ENCODE results near the gene LGALS9B. TPM values are rescaled to one million over a fixed set of nuclear protein-coding genes. Genes with fewer than 3 reads are reported as not detected.
"Not testable (repeated sequence)": the region's sequence is repeated elsewhere in the genome, so short reads cannot be mapped to it uniquely, and the experiment has no call there.

Gene LGALS9B
- total RNA-seq, 1 donor from 2014 or later, result not detected

DNA sequence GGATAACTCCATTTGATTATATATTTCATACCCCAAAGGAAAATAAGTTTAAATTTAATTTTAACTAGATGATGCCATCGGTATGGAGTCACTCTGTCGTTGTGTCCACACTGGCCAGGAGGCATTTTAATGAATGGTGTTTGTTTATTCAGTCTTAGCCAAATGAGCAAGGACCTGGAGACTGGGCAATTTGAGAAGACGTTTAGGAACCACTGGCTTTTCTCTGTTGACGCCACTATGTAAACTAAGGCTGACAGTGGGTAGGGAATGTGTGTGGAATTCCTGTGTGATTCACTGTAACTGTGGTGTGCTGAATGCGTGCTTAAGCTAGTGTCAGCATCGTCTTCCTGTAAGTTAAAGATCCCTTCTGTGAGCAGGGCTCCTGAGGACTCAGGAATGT lies 17.6 kb upstream of the LGALS9B start:
- H3K36me3 Mint-ChIP-seq (ENCODE audit: low read depth); intact Hi-C loops (cut with micrococcal nuclease); H3K4me3 Mint-ChIP-seq; H3K9me3 Mint-ChIP-seq; H3K27ac Mint-ChIP-seq; DNase-seq; H3K4me1 Mint-ChIP-seq; H3K27me3 Mint-ChIP-seq: not testable (repeated sequence)

DNA sequence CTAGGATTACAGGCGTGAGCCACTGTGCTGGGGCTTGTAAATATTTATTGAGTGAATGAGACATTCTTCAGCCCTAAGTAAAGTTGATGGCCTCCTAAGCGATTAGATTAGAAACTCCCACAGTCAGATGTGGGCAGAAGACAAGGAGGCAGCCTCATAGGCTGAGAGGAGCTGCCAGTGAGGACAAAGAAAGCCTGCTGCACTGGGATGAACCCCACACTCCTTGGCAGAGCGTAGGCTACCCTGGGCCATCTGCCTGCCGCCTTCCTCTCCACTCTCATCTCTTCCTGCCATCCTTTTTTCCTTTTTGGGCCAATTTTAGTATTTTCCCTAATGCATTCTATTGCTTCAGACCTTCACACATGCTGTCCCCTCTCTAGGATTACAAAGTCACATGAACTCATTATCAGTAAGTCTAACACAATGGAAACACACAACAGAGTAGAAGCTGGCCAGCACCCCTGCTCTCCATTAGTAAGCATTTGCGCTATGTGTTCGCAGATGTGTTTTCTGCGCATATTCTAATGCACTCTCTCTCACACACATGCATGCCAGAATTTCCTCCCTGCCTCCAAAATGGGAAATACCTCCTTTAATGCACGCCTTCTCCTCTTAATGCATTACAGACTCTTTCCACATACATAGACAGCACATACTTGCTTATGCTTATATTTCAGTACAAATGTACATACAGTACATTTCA lies 12.7 kb upstream of the LGALS9B start:
- H3K27me3 Mint-ChIP-seq; H3K27ac Mint-ChIP-seq; H3K4me1 Mint-ChIP-seq; H3K4me3 Mint-ChIP-seq; H3K9me3 Mint-ChIP-seq; H3K36me3 Mint-ChIP-seq (ENCODE audit: low read depth); intact Hi-C loops (cut with micrococcal nuclease); DNase-seq: not testable (repeated sequence)

DNA sequence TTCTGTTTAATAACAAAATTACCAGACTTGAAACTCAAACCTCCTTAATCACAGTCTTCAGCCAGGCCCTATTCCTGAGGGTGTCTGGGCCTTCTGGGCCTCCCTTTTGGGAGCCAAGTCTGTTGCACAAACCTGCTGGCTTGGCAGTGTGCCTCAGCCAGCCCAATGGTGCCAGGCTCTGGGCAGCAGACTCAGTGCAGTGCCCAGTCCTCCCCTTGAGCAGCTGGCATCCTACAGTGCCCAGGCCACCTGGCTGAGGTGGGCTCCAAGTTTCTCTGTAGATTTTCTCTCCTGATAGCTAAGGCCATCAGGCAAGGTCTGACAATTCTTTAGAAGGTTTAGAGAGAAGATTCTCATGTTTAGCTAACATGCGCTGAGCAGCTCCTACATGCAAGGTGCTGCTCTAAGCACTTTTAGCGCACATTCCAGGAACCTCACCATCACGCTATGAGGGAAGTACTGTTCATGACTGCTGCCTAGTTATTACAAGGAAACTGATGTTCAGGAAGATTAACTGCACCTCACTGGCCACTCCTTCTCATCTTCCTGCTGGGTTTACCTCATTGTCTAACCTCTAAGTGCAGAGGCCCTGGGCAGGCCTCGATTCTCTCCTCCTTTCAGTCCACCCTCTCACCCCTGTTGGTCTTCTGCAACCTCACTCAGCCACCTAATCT lies 10.2 kb upstream of the LGALS9B start:
- H3K9me3 Mint-ChIP-seq; H3K4me1 Mint-ChIP-seq; H3K27me3 Mint-ChIP-seq; H3K4me3 Mint-ChIP-seq; H3K27ac Mint-ChIP-seq; H3K36me3 Mint-ChIP-seq (ENCODE audit: low read depth); intact Hi-C loops (cut with micrococcal nuclease); DNase-seq: not testable (repeated sequence)

DNA sequence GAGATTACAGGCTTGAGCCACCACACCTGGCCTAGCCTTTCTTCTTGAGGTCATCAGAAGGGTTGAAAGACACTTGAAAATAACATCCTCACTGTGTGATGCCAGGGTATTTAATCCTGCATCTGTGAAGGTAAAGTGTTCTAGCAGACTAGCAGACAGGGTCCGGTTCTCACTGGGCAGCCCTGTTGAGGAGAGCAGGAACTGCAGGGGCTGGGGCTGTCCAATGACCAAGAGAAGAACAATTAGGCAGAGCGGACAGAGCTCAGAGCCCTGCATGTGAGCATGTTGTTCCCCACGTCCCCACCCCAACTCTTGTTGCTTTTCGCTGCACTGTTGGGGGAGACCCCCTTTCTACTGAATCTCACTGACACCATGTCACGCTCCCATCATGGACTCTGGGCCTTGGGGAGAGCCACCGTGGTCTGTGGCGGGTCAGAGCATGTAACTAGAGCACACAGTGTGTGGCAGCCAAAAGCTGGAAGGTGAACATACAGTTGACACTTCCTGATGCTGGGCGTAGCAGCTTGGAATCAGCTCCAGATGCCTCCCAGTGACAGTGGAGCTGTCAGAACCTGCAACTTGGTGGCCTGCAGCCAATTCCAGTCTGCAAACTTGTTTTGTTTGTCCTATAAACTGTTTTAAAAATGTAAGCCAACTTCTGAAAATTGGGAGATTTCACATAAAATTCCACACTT lies 7.9 kb upstream of the LGALS9B start:
- H3K27me3 Mint-ChIP-seq; H3K36me3 Mint-ChIP-seq (ENCODE audit: low read depth); H3K4me3 Mint-ChIP-seq; H3K9me3 Mint-ChIP-seq; intact Hi-C loops (cut with micrococcal nuclease); H3K27ac Mint-ChIP-seq; DNase-seq; H3K4me1 Mint-ChIP-seq: not testable (repeated sequence)

DNA sequence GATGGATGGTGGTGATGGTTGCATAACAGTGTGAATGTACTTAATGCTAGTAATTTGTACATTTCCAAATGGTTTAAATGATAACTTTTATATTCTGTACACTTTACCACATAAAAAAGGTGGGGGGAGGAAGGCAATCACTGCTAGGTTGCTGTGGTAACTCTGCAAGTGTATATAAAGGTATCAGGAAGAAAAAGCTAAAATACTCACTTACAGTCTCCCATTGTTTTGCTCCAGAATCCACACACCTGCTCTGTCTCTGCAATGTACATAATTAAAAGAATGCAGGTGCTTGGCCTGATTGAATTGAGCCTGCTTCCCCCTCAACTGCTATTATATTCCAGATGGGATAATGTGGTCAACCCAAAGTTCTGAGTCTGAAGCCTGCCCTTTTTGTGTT lies 6.7 kb upstream of the LGALS9B start:
- H3K36me3 Mint-ChIP-seq (ENCODE audit: low read depth); H3K4me1 Mint-ChIP-seq; H3K27me3 Mint-ChIP-seq; H3K27ac Mint-ChIP-seq; DNase-seq; H3K4me3 Mint-ChIP-seq; H3K9me3 Mint-ChIP-seq; intact Hi-C loops (cut with micrococcal nuclease): not testable (repeated sequence)

DNA sequence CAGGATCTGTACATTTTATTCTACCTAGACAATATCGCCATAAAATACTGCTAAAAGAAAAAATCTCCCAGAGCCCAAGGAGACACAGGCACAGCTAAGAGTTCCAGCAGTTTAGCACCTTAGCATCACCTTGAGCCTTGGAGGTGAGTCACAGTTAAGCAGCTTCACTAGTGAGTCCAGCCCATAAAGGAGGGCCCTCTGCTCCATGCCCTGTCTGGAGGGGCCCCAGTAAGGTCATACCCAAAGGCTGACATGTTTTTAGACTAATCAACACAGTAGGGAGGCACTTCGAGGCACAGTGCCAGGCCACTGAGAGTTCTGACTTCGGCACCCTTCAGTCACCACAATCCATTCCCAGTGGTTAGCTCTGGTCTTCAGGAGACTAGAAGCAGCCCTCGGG lies 2.6 kb upstream of the LGALS9B start:
- not testable (repeated sequence) for DNase-seq

DNA sequence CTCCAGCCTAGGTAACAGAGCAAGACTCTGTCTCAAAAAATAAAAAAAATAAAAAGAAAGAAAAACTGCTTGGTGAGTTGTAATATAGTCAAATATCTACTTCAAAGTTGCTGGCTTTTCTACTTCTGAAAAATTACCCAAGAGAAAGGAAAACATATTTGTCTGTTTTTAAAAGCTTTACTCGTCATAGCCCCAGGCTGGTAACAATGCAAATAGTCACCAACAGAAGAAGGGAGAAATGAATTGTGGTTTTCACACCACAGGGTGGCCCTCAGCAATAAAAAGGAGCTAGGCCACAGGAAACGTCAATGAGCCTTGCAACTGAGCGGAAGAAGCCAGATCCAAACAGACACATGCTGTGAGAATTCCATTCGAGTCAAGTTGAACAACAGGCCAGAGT lies 1.8 kb upstream of the LGALS9B start:
- H3K9me3 Mint-ChIP-seq; intact Hi-C loops (cut with micrococcal nuclease); DNase-seq; H3K36me3 Mint-ChIP-seq (ENCODE audit: low read depth); H3K4me3 Mint-ChIP-seq; H3K27me3 Mint-ChIP-seq; H3K4me1 Mint-ChIP-seq; H3K27ac Mint-ChIP-seq: not testable (repeated sequence)

More for the DNA sequence above, 2.6 kb upstream of the LGALS9B start:
- H3K4me3 Mint-ChIP-seq; H3K4me1 Mint-ChIP-seq; H3K9me3 Mint-ChIP-seq; H3K36me3 Mint-ChIP-seq (ENCODE audit: low read depth); intact Hi-C loops (cut with micrococcal nuclease); H3K27me3 Mint-ChIP-seq; H3K27ac Mint-ChIP-seq: not testable (repeated sequence)

DNA sequence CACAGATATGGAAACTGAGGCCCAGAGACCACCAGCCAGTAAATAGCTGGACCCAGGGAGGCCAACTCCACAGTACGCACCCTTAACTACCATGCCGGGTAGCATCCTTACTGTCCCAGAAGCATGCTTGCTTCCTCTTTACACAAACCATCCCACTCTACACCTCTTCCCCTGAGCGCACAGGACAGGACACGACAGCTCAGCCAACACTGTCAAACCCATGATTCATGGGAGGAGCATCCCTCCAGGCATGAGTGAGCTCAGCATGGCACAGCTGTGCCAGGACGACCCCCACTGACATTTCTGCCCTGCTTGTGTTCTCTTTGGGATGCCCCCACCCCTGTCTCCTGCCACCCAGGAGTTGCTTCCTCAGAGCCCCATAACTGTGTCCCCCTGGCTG lies 340 bp downstream of the LGALS9B start:
- intact Hi-C loops (cut with micrococcal nuclease); H3K36me3 Mint-ChIP-seq (ENCODE audit: low read depth); H3K27me3 Mint-ChIP-seq; H3K4me1 Mint-ChIP-seq; H3K9me3 Mint-ChIP-seq; H3K4me3 Mint-ChIP-seq; H3K27ac Mint-ChIP-seq; DNase-seq: not testable (repeated sequence)

DNA sequence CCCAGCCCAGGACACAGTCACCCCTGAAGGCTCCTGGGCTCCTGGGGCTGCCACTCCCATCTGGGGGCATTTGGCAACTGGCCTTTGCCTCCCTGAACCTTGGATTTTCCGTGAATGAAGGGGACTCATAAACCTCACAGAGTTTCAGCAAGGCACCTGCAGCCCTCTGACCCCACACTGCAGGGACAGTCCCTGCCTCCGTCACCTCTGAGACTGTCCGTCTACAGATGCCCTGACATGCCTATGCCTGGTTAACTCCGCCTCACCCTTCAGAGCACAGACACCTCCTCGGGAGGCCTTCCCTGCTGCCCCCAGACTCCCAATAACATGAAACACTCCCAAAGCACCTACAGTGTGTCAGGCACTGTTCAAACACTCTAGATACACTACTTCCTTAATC lies 786 bp downstream of the LGALS9B start:
- H3K9me3 Mint-ChIP-seq; DNase-seq; H3K36me3 Mint-ChIP-seq (ENCODE audit: low read depth); intact Hi-C loops (cut with micrococcal nuclease); H3K4me3 Mint-ChIP-seq; H3K4me1 Mint-ChIP-seq; H3K27ac Mint-ChIP-seq; H3K27me3 Mint-ChIP-seq: not testable (repeated sequence)

DNA sequence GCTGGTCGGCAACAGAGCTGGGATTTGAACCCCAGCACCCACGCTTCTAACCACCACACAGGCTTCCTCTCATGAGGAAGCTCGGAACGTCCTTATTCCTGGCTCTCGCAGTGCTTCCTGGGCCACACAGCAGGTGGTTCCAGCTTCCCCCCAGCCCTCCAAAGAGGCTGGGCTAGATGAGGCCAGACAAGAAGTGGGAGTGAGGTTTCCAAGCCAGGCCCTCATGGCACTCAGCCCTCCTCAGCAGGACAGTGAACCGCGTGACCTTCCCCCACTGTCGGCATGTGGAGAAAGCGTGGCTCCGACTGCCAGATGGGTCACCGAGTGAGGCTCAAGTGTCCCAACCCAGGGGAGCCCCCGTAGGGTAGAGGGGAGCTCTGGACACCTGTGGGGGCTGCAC lies 1.8 kb downstream of the LGALS9B start:
- H3K4me3 Mint-ChIP-seq; H3K27me3 Mint-ChIP-seq; intact Hi-C loops (cut with micrococcal nuclease); DNase-seq; H3K9me3 Mint-ChIP-seq; H3K36me3 Mint-ChIP-seq (ENCODE audit: low read depth); H3K4me1 Mint-ChIP-seq; H3K27ac Mint-ChIP-seq: not testable (repeated sequence)

DNA sequence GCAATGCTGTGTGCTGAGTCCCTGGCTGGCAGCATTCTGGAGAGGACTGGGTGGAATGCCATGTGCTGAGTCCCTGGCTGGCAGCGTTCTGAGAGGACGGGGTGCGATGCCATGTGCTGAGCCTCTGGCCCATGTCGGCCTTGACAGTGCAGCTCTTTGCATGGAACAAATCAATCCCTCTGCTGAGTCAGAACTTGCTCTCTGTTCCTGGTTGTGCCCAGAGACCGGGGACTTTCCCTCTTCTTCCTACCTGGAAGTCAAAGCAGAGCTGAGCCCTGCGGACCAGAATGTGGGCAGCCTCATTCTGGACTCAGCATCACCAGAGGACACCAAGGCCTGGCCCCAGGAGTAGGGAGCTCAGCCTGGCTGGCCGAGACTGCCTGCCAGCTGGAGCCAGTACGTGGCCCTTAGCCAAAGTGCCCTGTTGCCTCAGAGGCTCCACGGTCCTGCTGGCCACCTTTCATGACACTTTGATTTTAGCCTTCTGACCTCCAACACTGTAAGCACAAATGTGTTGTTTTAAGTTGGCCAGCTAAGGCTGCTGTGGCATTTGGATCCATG lies 2.4 kb downstream of the LGALS9B start:
- H3K4me1 Mint-ChIP-seq; H3K36me3 Mint-ChIP-seq (ENCODE audit: low read depth); H3K4me3 Mint-ChIP-seq; H3K9me3 Mint-ChIP-seq; DNase-seq; H3K27me3 Mint-ChIP-seq; intact Hi-C loops (cut with micrococcal nuclease); H3K27ac Mint-ChIP-seq: not testable (repeated sequence)

DNA sequence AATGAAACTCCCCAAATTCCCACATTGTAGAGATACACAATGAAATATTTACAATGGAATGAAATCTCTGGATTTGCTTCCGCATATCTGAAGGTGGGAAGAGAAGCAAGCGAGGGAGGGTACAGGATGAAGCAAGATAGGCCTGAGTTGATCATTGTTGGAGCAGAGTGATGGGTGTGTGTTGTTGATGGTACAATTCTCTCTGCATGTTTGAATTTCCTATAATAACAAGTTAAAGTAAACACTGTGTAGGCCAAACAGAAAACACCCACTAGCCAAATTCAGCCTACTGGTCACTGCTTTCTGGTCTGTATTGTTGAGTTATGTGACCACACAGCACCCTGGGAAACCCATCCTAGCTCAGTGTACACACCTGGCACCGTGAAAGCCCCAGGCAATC lies 5.2 kb downstream of the LGALS9B start:
- H3K36me3 Mint-ChIP-seq (ENCODE audit: low read depth); intact Hi-C loops (cut with micrococcal nuclease); H3K9me3 Mint-ChIP-seq; H3K27ac Mint-ChIP-seq; DNase-seq; H3K4me3 Mint-ChIP-seq; H3K27me3 Mint-ChIP-seq; H3K4me1 Mint-ChIP-seq: not testable (repeated sequence)

DNA sequence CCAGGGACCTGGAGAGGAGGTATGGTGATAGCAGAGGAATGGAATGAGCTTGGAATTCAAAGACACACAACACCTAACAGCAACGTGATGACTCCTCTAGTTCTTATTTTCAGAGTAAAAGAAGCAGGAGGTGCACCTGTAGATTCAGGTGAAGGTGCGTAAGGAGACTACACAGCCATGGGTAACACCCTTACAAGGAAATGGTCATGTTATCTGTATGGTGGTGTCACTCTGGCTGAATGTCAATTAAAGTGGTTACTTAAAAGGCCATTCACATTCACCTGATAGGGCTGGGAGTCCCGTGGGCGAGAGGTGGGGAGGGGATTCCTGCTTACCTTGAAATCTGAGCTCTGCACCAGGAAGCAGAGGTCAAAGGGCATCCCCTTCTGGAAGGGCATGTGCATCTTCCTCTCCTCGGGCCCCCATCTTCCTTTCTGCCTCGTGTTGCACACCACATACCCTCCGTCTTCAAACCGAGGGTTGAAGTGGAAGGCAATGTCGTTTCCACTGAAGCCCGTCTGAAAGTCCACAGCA lies 9.4 kb downstream of the LGALS9B start:
- DNase-seq; intact Hi-C loops (cut with micrococcal nuclease); H3K4me3 Mint-ChIP-seq; H3K9me3 Mint-ChIP-seq; H3K27me3 Mint-ChIP-seq; H3K4me1 Mint-ChIP-seq; H3K27ac Mint-ChIP-seq; H3K36me3 Mint-ChIP-seq (ENCODE audit: low read depth): not testable (repeated sequence)

DNA sequence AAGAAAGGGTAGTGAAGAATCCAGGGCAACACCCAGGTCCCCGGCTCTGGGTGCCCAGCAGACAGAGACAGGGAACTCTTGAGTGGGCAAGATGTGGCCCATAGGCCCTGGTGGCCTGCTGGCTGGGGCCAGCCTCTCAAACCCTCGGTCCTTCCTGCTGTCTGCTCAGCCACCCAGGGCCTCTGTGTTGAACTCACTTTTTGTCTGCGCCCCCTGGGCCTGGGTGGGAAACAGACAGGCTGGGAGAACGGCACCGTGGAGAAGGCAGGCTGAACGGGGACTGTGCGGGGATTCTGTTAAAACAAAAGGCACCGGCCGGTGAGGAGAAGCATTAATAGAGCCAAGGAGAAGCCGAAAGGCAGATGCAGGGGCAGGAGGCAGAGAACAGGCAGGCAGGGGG lies 12.2 kb downstream of the LGALS9B start:
- DNase-seq; H3K36me3 Mint-ChIP-seq (ENCODE audit: low read depth); H3K27me3 Mint-ChIP-seq; H3K4me3 Mint-ChIP-seq; intact Hi-C loops (cut with micrococcal nuclease); H3K9me3 Mint-ChIP-seq; H3K4me1 Mint-ChIP-seq; H3K27ac Mint-ChIP-seq: not testable (repeated sequence)

Data from activated CD4-positive, alpha-beta T cell treated with anti-CD3 and anti-CD28 coated beads, Interleukin-2, amount 10 ng/mL, durations not matched to agents 24 days and 14 days (primary cell).